IPS-15b (cell line): Measurements from ENCODE around the gene SSBP3.
"Not testable (repeated sequence)": the region's sequence is repeated elsewhere in the genome, so short reads cannot be mapped to it uniquely, and the experiment has no call there.

Experiments used
- H3K27me3 ChIP-seq: one replicate; pipeline ENCODE4 v1.6.1; 2013; ENCODE audit warnings: low read length; ENCODE audit not compliant: control insufficient read depth, insufficient read depth
- H3K36me3 ChIP-seq: one replicate; pipeline ENCODE4 v1.6.1; 2013; ENCODE audit warnings: low read length; ENCODE audit not compliant: control insufficient read depth, insufficient read depth
- H3K4me1 ChIP-seq: one replicate; pipeline ENCODE4 v1.6.1; 2013; ENCODE audit warnings: mild to moderate bottlenecking, low read length; ENCODE audit not compliant: control insufficient read depth, insufficient read depth
- H3K4me3 ChIP-seq: one replicate; pipeline ENCODE4 v1.5.1; 2013; ENCODE audit warnings: low read depth, low read length
- H3K9ac ChIP-seq: one replicate; pipeline ENCODE4 v1.6.1; 2013; ENCODE audit warnings: low read depth, mild to moderate bottlenecking, low read length
- H3K9me3 ChIP-seq: one replicate; pipeline ENCODE4 v1.6.1; 2013; ENCODE audit warnings: mild to moderate bottlenecking, low read length; ENCODE audit not compliant: control insufficient read depth, insufficient read depth

The SSBP3 gene

DNA sequence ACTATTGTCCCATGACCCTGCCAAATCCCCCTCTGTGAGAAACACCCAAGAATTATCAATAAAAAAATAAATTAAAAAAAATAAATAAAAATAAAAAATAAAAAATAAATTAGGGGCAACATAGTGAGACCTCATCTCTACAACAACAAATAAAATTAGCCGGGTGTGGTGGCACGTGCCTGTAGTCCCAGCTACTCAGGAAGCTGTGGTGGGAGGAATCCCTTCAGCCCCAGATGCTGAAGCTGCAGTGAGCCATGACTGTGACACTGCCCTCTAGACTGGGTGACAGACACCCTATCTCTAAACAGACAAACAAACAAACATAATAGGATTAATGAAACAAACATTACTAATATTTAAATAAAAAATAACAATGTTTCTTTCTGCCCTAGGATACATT is 171.9 kb downstream of the SSBP3 start:
- no peak overlapping the region for H3K4me3 ChIP-seq
- H3K4me1 ChIP-seq, result no peaks in the 10 kb centered on the region
- no peaks in the 10 kb centered on the region for H3K27me3 ChIP-seq
- H3K9ac ChIP-seq, result no peak overlapping the region
- H3K36me3 ChIP-seq, result peaks cover 24% of the 10 kb centered on the region
- H3K9me3 ChIP-seq, result no peaks in the 10 kb centered on the region

DNA sequence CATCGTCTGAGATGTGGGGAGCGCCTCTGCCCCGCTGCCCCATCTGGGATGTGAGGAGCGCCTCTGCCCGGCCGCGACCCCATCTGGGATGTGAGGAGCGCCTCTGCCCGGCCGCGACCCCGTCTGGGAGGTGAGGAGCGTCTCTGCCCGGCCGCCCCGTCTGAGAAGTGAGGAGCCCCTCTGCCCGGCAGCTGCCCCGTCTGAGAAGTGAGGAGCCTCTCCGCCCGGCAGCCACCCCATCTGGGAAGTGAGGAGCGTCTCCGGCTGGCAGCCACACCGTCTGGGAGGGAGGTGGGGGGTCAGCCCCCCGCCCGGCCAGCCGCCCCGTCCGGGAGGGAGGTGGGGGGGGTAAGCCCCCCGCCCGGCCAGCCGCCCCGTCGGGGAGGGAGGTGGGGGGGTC is 173.0 kb downstream of the SSBP3 start:
- not testable (repeated sequence) for H3K9me3 ChIP-seq, H3K4me3 ChIP-seq

GRCh38 chr1:54230507-54231339 is 175.5 kb downstream of the SSBP3 start:
- Histone ChIP-seq H3K9ac (no peak overlapping the region), H3K4me1 (no peaks in the 10 kb centered on the region), H3K27me3 (no peaks in the 10 kb centered on the region), H3K9me3 (no peaks in the 10 kb centered on the region), H3K4me3 (no peak overlapping the region), H3K36me3 (peaks cover 14% of the 10 kb centered on the region)

More for the DNA sequence above, 173.0 kb downstream of the SSBP3 start:
- H3K4me1 ChIP-seq, H3K9ac ChIP-seq, H3K27me3 ChIP-seq: not testable (repeated sequence)
- peaks cover 19% of the 10 kb centered on the region for H3K36me3 ChIP-seq

- Histone ChIP-seq H3K9me3 (no peaks in the 10 kb centered on the region), H3K4me3 (no peak overlapping the region), H3K27me3 (no peaks in the 10 kb centered on the region), H3K36me3 (peaks cover 12% of the 10 kb centered on the region), H3K9ac (no peak overlapping the region), H3K4me1 (no peaks in the 10 kb centered on the region)
These were observed 176.8 kb downstream of the SSBP3 start for GRCh38 chr1:54229281-54229891.

DNA sequence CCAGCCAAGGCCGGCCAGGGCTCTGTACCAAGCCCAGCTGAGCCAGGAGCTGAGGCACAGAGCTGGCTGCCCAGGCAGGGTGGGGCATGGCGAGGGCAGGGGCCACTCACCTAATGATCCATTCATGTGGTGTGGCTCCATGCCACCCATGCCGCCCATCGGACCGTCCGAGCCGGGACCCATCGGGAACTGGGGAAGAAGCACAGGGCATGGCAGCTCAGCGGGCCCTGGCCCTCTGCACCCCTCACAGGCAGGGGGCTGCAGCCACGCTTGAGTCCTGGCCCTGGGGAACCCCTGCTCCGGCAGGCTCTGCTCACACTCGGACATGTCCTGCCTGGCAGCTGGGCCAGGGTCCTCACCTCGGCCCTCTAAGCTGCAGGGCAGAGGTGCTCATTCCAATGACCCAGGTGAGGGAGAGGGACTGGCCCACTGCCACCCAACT is 177.5 kb downstream of the SSBP3 start:
- Histone ChIP-seq H3K4me3 (no peak overlapping the region), H3K4me1 (no peaks in the 10 kb centered on the region), H3K36me3 (peaks cover 12% of the 10 kb centered on the region), H3K9ac (no peak overlapping the region), H3K9me3 (no peaks in the 10 kb centered on the region), H3K27me3 (no peaks in the 10 kb centered on the region)

DNA sequence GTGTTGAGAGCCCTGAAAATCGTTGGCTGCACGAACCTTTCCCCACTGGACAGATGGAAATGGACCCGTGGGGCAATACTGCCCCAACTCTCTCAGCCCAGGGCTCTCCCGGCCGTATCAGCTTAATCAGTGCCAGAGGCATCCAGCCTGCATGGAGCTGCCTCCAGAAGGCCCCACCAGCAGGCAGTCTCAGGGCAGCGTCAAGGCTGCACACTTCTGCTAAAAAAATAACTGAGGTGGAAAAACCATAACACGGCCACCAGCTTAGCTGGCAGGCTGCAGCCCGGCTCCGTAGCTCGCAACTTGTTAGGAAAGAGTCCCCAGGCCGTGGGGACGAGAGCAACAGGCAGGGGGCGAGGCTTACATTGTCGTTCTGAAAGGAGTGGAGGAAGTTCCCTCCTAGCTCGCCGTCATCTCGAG is 178.3 kb downstream of the SSBP3 start:
- Histone ChIP-seq H3K4me3 (no peak overlapping the region), H3K4me1 (no peaks in the 10 kb centered on the region), H3K9ac (no peak overlapping the region), H3K36me3 (peaks cover 12% of the 10 kb centered on the region), H3K9me3 (no peaks in the 10 kb centered on the region), H3K27me3 (no peaks in the 10 kb centered on the region)

- H3K9me3 ChIP-seq, result no peaks in the 10 kb centered on the region
- peaks cover 12% of the 10 kb centered on the region for H3K36me3 ChIP-seq
- no peak overlapping the region for H3K4me3 ChIP-seq
- peaks cover 3% of the 10 kb centered on the region for H3K4me1 ChIP-seq
- no peak overlapping the region for H3K9ac ChIP-seq
- no peaks in the 10 kb centered on the region for H3K27me3 ChIP-seq
These were observed 179.0 kb downstream of the SSBP3 start for GRCh38 chr1:54227091-54227602.

DNA sequence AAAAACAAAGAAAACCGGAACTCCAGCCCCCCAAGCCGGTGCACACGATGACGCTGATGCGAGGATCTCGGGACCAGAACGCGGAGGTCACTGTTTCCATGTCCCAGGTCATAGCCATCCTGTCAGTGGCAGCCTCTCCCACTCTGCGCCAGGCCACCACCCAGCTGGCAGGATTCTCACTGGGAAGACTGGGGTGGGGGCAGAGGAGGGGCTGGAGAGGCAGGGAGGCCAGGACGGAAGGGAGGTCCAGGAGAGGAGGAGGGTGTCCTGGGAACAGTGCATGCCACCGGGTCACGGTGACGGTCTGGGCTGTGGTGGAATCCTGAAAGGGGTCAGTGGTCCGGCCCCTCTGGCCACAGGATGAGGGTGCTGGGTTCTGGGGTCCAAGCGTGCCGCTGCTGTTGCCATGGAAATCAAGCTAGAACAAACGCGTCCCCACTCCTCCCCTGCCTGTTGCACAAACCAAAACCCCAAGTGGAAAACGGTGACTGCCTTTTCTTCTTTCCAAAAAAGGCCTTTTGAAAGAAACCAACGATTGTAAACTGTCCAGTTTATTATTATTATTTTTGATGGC is 180.1 kb downstream of the SSBP3 start:
- Histone ChIP-seq H3K9ac (no peak overlapping the region), H3K27me3 (no peaks in the 10 kb centered on the region), H3K4me3 (no peak overlapping the region), H3K4me1 (peaks cover 5% of the 10 kb centered on the region), H3K9me3 (no peaks in the 10 kb centered on the region), H3K36me3 (peaks cover 12% of the 10 kb centered on the region)

DNA sequence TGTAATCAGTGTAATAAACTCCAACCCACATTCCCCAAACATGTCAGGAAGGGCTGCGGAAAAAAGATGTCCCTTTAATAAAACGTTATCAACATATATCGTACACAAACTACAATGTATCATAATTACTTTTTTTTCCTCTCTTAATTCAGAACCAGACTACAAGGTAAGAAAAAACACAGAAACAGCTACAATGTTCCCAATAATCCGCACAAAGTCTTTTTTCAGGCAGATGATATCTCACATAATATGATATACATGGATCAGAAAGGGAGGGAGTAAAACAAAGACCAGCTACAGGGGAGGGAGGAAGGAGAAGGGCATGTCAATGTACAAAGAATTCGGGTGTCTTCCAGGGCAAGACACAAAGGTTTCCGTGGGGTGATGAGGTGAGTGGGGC is 180.8 kb downstream of the SSBP3 start:
- H3K9me3 ChIP-seq, result no peaks in the 10 kb centered on the region
- no peaks in the 10 kb centered on the region for H3K27me3 ChIP-seq
- H3K9ac ChIP-seq, result no peak overlapping the region
- peaks cover 12% of the 10 kb centered on the region for H3K36me3 ChIP-seq
- peaks cover 5% of the 10 kb centered on the region for H3K4me1 ChIP-seq
- no peak overlapping the region for H3K4me3 ChIP-seq

GRCh38 chr1:54224233-54224632 is 182.0 kb downstream of the SSBP3 start:
- Histone ChIP-seq H3K27me3 (no peaks in the 10 kb centered on the region), H3K4me3 (no peak overlapping the region), H3K9ac (no peak overlapping the region), H3K9me3 (no peaks in the 10 kb centered on the region), H3K4me1 (peaks cover 5% of the 10 kb centered on the region), H3K36me3 (peaks cover 12% of the 10 kb centered on the region)

DNA sequence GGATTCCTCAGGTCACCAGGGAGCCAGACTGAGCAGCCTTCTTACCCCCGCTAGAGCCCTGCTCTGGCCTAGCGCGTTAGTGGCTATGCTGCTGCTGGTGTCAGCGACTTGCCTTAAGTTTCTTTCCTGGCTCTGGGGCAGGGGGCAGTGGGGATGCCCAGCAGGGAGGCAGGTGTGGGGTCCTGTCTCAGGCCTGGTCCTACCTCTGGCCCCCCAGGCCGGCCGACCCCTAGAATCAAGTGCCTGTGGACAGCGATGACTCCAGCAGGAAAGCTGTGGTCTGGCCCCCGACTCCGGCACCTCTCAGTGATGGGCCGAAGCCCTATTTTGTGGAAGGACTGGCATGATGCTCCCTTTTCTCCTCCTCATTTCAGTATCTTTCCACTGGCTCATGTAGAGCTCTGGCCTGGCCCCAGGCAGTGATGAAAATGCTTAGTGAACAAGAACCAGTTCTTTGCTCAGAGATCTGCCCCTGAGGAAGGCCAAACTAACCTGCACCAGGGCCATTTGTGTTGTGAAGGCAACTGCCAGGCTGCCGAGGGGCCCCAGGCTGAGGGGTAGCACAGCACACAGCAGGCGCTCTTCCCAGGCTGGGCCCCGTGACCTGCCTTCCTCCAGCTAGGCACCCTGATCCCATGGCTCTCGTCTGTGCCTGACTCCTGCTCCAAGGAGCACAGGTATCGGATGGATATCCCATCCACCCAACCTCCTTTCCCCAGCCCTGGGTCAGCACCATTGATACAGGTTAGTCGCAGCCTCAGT is 182.6 kb downstream of the SSBP3 start:
- H3K4me1 ChIP-seq, result peaks cover 5% of the 10 kb centered on the region
- H3K36me3 ChIP-seq, result peaks cover 8% of the 10 kb centered on the region
- H3K9me3 ChIP-seq, result no peaks in the 10 kb centered on the region
- no peak overlapping the region for H3K9ac ChIP-seq
- H3K27me3 ChIP-seq, result no peaks in the 10 kb centered on the region
- no peak overlapping the region for H3K4me3 ChIP-seq
